Tibial nerve (tissue), 4 donors: Measurements from ENCODE around the gene ELFN1. TPM values are rescaled to one million over a fixed set of nuclear protein-coding genes. Genes with fewer than 3 reads are reported as not detected.
"Not testable (repeated sequence)": the region's sequence is repeated elsewhere in the genome, so short reads cannot be mapped to it uniquely, and the experiment has no call there.

Experiments used
- DNase-seq, 2 donors: peaks; one replicate each; pipeline ENCODE4 v3.0.0-alpha.2; 2019; ENCODE audit warnings: low spot score in 2 of 2
- H3K27ac ChIP-seq, 4 donors: fragments of 200-600 bp; sonication (generic) in 3 of 4; one replicate each; pipeline ENCODE4 v1.5.1; 2017 to 2019; ENCODE audit warnings: mild to moderate bottlenecking in 1 of 4
- H3K27me3 ChIP-seq, 2 donors: fragments of 200-600 bp; sonication (generic) in 1 of 2; one replicate each; pipeline versions ENCODE4 v1.5.1 to v1.6.0; 2017 to 2019
- H3K36me3 ChIP-seq, 3 donors: fragments of 200-600 bp; sonication (generic); one replicate each; pipeline ENCODE4 v1.5.1; 2018 to 2019
- H3K4me1 ChIP-seq, 4 donors: fragments of 200-600 bp; sonication (generic) in 3 of 4; one replicate each; pipeline ENCODE4 v1.5.1; 2017 to 2019
- H3K4me3 ChIP-seq, 4 donors: fragments of 200-600 bp; sonication (generic) in 3 of 4; one replicate each; pipeline ENCODE4 v1.5.1; 2017 to 2019; ENCODE audit warnings: mild to moderate bottlenecking in 1 of 4, moderate library complexity in 1 of 4
- H3K9me3 ChIP-seq, 4 donors: fragments of 200-600 bp; sonication (generic) in 3 of 4; one replicate each; pipeline ENCODE4 v1.5.1; 2017 to 2019
- CTCF ChIP-seq, 5 experiments: fragments of 200-600 bp in 3 of 5; fragments of 450-650 bp in 2 of 5; sonication (generic) in 3 of 5; IDR thresholded peaks; one replicate each; pipeline ENCODE4 v1.5.1; 2016 to 2019; ENCODE audit warnings: antibody characterized with exemption in 5 of 5, mild to moderate bottlenecking in 3 of 5, moderate library complexity in 2 of 5
- EP300 ChIP-seq, 2 donors: sonication (generic); formaldehyde crosslinking; IDR thresholded peaks; one replicate each; pipeline ENCODE4 v1.6.1; 2017; ENCODE audit warnings: antibody characterized with exemption in 2 of 2, mild to moderate bottlenecking in 1 of 2
- POLR2A ChIP-seq, 2 donors: fragments of 450-650 bp; IDR thresholded peaks; one replicate each; pipeline ENCODE4 v1.6.1; 2017; ENCODE audit warnings: antibody characterized with exemption in 2 of 2, mild to moderate bottlenecking in 2 of 2, moderate library complexity in 2 of 2
- WGBS, 2 donors: methylation state at CpG; one replicate each; pipeline ENCODE4 v1.1.5; 2018; 5-methylcytosine and 5-hydroxymethylcytosine counted together
- total RNA-seq, 4 donors: library from RNA; depleted of rRNA; stranded (reverse); fragments of >200 nt; gene quantifications; one replicate each; pipeline ENCODE4 v1.1.0, GENCODE V29; 2016

Gene ELFN1
- total RNA-seq, 4 donors from 2014 or later: 0.21 to 2.4 (median 1.5) TPM

- TF ChIP-seq EP300 (IDR thresholded peaks at IDR 0.05): no peak
- TF ChIP-seq CTCF (IDR thresholded peaks at IDR 0.05): no peak
- no peak for TF ChIP-seq POLR2A (IDR thresholded peaks at IDR 0.05)
- no peak overlapping the region for H3K27ac ChIP-seq
- 92% methylated on average over 30 of the region's 30 CpGs for WGBS, 2 donors
Observed at GRCh38 chr7:1762238-1762945, 92.3 kb downstream of the ELFN1 start.

GRCh38 chr7:1763033-1763432 is 93.0 kb downstream of the ELFN1 start:
- DNase-seq: no peak
- H3K4me1 ChIP-seq: no peaks in the 10 kb centered on the region
- no peak overlapping the region for H3K27ac ChIP-seq

More at GRCh38 chr7:1762238-1762945, 92.3 kb downstream of the ELFN1 start:
- no peak for DNase-seq
- no peak overlapping the region for H3K4me3 ChIP-seq
- no peaks in the 10 kb centered on the region for H3K4me1 ChIP-seq
- H3K27me3 ChIP-seq: peaks cover 0 to 12% of the 10 kb centered on the region in 2 donors
- H3K9me3 ChIP-seq: peaks cover 0 to 32% (median 2%) of the 10 kb centered on the region in 4 donors
- no peaks in the 10 kb centered on the region for H3K36me3 ChIP-seq

GRCh38 chr7:1763911-1764310 is 93.8 kb downstream of the ELFN1 start:
- H3K9me3 ChIP-seq: peaks cover 0 to 32% (median 2%) of the 10 kb centered on the region in 4 donors
- not testable (repeated sequence) for H3K27me3 ChIP-seq, DNase-seq, H3K4me3 ChIP-seq, H3K27ac ChIP-seq, H3K36me3 ChIP-seq, H3K4me1 ChIP-seq
- 94 to 97% methylated on average over 6 to 11 of the region's 15 CpGs for WGBS, 2 donors

More at GRCh38 chr7:1763033-1763432, 93.0 kb downstream of the ELFN1 start:
- no peak for TF ChIP-seq POLR2A (IDR thresholded peaks at IDR 0.05)
- H3K27me3 ChIP-seq: peaks cover 0 to 5% of the 10 kb centered on the region in 2 donors
- no peaks in the 10 kb centered on the region for H3K36me3 ChIP-seq
- no peak overlapping the region for H3K4me3 ChIP-seq
- peaks cover 0 to 32% (median 2%) of the 10 kb centered on the region in 4 donors for H3K9me3 ChIP-seq
- WGBS, 2 donors: 95 to 97% methylated on average over 13 of the region's 13 CpGs

- no peaks in the 10 kb centered on the region for H3K4me1 ChIP-seq
- H3K27me3 ChIP-seq: no peaks in the 10 kb centered on the region
- 82 to 85% methylated on average over 13 of the region's 13 CpGs for WGBS, 2 donors
- no peaks in the 10 kb centered on the region for H3K36me3 ChIP-seq
- H3K27ac ChIP-seq: no peak overlapping the region
- no peak overlapping the region for H3K4me3 ChIP-seq
- peaks cover 0 to 38% (median 2%) of the 10 kb centered on the region in 4 donors for H3K9me3 ChIP-seq
- TF ChIP-seq CTCF (IDR thresholded peaks at IDR 0.05): no peak
- TF ChIP-seq POLR2A (IDR thresholded peaks at IDR 0.05): no peak
- no peak for DNase-seq
Observed at GRCh38 chr7:1765336-1765735, 95.3 kb downstream of the ELFN1 start.

- TF ChIP-seq CTCF (IDR thresholded peaks at IDR 0.05): no peak
- TF ChIP-seq EP300 (IDR thresholded peaks at IDR 0.05): no peak
- TF ChIP-seq POLR2A (IDR thresholded peaks at IDR 0.05): no peak
- Histone ChIP-seq H3K4me1 (no peaks in the 10 kb centered on the region), H3K27ac (no peak overlapping the region), H3K9me3 (peaks cover 0 to 37% (median 2%) of the 10 kb centered on the region in 4 donors), H3K4me3 (no peak overlapping the region), H3K36me3 (no peaks in the 10 kb centered on the region), H3K27me3 (no peaks in the 10 kb centered on the region)
- DNase-seq: no peak
- WGBS, 2 donors: 55 to 57% methylated on average over 10 of the region's 10 CpGs
Observed at GRCh38 chr7:1767524-1767923, 97.4 kb downstream of the ELFN1 start.

- H3K27me3 ChIP-seq: no peaks in the 10 kb centered on the region
- H3K36me3 ChIP-seq: no peaks in the 10 kb centered on the region
- no peak overlapping the region for H3K27ac ChIP-seq
- WGBS, 2 donors: 89% methylated on average over 7 of the region's 7 CpGs
- H3K4me1 ChIP-seq: no peaks in the 10 kb centered on the region
- no peak for TF ChIP-seq EP300 (IDR thresholded peaks at IDR 0.05)
- no peak for TF ChIP-seq POLR2A (IDR thresholded peaks at IDR 0.05)
- no peak for TF ChIP-seq CTCF (IDR thresholded peaks at IDR 0.05)
- DNase-seq: no peak
- H3K9me3 ChIP-seq: peaks cover 0 to 32% (median 2%) of the 10 kb centered on the region in 4 donors
- no peak overlapping the region for H3K4me3 ChIP-seq
Observed at GRCh38 chr7:1768832-1769231, 98.8 kb downstream of the ELFN1 start.
